GM12892 (cell line): ENCODE results near the gene ZNF277.

ENCODE experiments used
- POLR2A ChIP-seq: IDR thresholded peaks from 2 replicates; pipeline ENCODE4 v1.6.1; 2011; ENCODE audit warnings: low read depth, low read length, control low read depth
- POLR2AphosphoS5 ChIP-seq: IDR thresholded peaks from 2 replicates; pipeline ENCODE4 v1.6.1; 2011; ENCODE audit warnings: low read depth, low read length, control low read depth
- TAF1 ChIP-seq: IDR thresholded peaks from 2 replicates; pipeline ENCODE4 v1.6.1; 2011; ENCODE audit warnings: low read depth, mild to moderate bottlenecking, control low read depth, low read length, borderline replicate concordance

- TF ChIP-seq POLR2AphosphoS5 (no peak), POLR2A (no peak), TAF1 (no peak)
These were observed 16.8 kb downstream of the ZNF277 start for GRCh38 chr7:112223310-112223709.
